ENCODE measurements around the gene WASHC1. TPM values are rescaled to one million over a fixed set of nuclear protein-coding genes. Genes with fewer than 3 reads are reported as not detected.
"Not testable (repeated sequence)": the region's sequence is repeated elsewhere in the genome, so short reads cannot be mapped to it uniquely, and the experiment has no call there.

WASHC1 gene
- total RNA-seq, 2 experiments from 2014 or later: 26.6 to 27.4 TPM

DNA sequence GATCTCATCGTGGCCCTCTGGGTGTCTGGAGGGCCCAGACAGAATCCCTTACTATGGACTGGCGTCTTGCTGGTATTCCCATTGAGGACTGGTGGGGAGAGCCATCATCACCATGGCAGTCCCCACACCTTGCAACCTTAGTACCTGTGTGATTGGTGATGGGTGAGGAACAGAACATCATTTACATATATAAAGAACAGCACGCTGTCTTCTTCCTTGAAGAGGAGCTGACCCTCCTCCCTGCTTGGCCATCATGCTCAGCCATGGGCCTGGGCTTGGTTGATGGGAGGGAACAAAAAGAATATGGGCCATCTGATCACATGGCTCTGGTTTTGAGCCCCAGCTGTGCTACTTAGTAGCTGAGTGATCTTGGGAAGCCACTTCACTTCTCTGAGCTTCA, 13.9 kb upstream of the WASHC1 start:
- H3K9me3 Mint-ChIP-seq; ATAC-seq (ENCODE audit: low read depth); H3K4me3 Mint-ChIP-seq; DNase-seq; H3K4me1 Mint-ChIP-seq; H3K27me3 Mint-ChIP-seq; H3K27ac Mint-ChIP-seq; POLR2A ChIA-PET; H3K36me3 Mint-ChIP-seq: not testable (repeated sequence)

DNA sequence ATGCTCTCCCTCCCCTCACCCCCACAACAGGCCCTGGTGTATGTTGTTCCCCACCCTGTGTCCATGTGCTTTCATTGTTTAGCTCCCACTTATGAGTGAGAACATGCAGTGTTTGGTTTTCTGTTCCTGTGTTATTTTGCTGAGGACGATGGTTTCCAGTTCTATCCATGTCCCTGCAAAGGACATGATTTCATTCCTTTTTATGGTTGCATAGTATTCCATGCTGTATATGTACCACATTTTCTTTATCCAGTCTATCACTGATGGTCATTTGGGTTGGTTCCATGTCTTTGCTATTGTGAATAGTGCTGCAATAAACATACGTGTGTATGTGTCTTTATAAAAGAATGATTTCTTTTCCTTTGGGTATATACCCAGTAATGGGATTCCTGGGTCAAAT, 12.6 kb upstream of the WASHC1 start:
- H3K27me3 Mint-ChIP-seq, POLR2A ChIA-PET: not testable (repeated sequence)

DNA sequence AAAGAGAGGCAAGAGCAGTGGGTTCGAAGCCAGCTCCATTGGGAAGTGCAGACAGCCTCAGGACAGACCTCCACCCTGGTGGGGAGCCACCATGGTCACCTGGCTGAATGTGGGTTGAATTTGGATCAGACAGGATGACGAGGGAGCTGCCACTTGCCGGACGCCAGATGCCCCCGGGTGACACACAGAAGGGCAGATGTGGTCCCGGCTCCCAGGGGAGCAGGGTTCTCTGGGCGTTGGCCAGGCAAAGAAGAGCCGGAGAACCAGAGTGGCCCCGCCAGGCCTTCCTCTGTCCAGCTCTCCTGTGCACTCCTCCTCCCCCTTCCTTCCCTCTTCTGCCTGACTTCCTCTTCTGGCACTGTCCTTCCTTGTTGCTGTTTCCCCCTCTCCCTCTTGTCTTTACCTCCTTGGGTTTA, 12.0 kb upstream of the WASHC1 start:
- H3K9me3 Mint-ChIP-seq, H3K4me1 Mint-ChIP-seq, H3K4me3 Mint-ChIP-seq: not testable (repeated sequence)

More for the DNA sequence above, 12.6 kb upstream of the WASHC1 start:
- not testable (repeated sequence) for H3K4me1 Mint-ChIP-seq; DNase-seq; H3K27ac Mint-ChIP-seq; ATAC-seq (ENCODE audit: low read depth); H3K9me3 Mint-ChIP-seq; H3K4me3 Mint-ChIP-seq; H3K36me3 Mint-ChIP-seq

DNA sequence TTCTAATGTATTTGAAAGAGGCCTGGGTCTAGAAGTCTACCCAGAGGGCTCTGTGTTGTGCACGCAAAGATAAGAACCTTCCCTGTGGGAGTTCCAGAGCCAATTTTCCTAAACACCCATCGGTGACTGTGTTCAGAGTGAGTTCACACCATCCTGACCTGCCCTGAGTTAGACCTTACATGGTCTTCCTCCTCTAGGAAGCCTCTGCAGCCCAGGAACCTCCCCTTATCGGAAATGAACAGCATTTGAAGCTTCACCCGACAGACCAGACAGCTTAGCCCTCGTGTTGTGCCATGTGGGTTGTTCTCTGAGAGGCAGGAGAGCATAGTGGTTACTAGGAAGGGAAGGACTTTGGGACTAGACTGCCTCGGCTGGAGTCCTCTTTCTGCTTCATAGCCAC, 3.1 kb upstream of the WASHC1 start:
- ATAC-seq (ENCODE audit: low read depth); H3K4me3 Mint-ChIP-seq; H3K27me3 Mint-ChIP-seq; H3K27ac Mint-ChIP-seq; H3K9me3 Mint-ChIP-seq; H3K36me3 Mint-ChIP-seq; H3K4me1 Mint-ChIP-seq; DNase-seq; POLR2A ChIA-PET: not testable (repeated sequence)

More for the DNA sequence above, 12.0 kb upstream of the WASHC1 start:
- POLR2A ChIA-PET; ATAC-seq (ENCODE audit: low read depth); H3K36me3 Mint-ChIP-seq; H3K27ac Mint-ChIP-seq; H3K27me3 Mint-ChIP-seq; DNase-seq: not testable (repeated sequence)

DNA sequence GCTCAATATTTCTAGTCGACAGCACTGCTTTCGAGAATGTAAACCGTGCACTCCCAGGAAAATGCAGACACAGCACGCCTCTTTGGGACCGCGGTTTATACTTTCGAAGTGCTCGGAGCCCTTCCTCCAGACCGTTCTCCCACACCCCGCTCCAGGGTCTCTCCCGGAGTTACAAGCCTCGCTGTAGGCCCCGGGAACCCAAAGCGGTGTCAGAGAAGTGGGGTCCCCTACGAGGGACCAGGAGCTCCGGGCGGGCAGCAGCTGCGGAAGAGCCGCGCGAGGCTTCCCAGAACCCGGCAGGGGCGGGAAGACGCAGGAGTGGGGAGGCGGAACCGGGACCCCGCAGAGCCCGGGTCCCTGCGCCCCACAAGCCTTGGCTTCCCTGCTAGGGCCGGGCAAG, 481 bp downstream of the WASHC1 start:
- POLR2A ChIA-PET; H3K9me3 Mint-ChIP-seq; ATAC-seq (ENCODE audit: low read depth); DNase-seq; H3K4me1 Mint-ChIP-seq; H3K36me3 Mint-ChIP-seq; H3K4me3 Mint-ChIP-seq; H3K27me3 Mint-ChIP-seq; H3K27ac Mint-ChIP-seq: not testable (repeated sequence)

DNA sequence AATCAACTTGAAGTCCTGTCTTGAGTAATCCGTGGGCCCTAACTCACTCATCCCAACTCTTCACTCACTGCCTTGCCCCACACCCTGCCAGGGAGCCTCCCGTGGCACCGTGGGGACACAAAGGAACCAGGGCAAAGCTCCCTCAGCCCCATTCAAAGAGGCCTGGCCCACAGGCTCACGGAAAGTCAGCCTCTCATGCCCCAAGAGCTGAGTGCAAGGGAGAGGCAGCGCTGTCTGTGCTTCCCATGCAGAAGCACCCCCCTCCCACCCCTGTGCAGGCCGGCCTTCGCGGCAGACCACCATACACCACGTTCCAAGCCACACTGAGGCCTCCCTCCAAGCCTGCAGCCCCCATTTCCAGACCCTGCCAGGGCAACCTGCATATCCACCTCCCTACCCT, 7.6 kb downstream of the WASHC1 start:
- H3K36me3 Mint-ChIP-seq; H3K9me3 Mint-ChIP-seq; H3K27ac Mint-ChIP-seq; H3K4me1 Mint-ChIP-seq; POLR2A ChIA-PET; H3K27me3 Mint-ChIP-seq; H3K4me3 Mint-ChIP-seq; DNase-seq; ATAC-seq (ENCODE audit: low read depth): not testable (repeated sequence)

DNA sequence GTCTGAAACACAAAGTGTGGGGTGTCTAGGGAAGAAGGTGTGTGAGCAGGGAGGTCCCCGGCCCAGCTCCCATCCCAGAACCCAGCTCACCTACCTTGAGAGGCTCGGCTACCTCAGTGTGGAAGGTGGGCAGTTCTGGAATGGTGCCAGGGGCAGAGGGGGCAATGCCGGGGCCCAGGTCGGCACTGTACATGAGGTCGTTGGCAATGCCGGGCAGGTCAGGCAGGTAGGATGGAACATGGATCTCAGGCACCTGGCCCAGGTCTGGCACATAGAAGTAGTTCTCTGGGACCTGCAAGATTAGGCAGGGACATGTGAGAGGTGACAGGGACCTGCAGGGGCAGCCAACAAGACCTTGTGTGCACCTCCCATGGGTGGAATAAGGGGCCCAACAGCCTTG, 12.4 kb downstream of the WASHC1 start:
- ATAC-seq (ENCODE audit: low read depth); H3K27me3 Mint-ChIP-seq; H3K9me3 Mint-ChIP-seq; DNase-seq; H3K36me3 Mint-ChIP-seq; POLR2A ChIA-PET; H3K4me3 Mint-ChIP-seq; H3K27ac Mint-ChIP-seq; H3K4me1 Mint-ChIP-seq: not testable (repeated sequence)

DNA sequence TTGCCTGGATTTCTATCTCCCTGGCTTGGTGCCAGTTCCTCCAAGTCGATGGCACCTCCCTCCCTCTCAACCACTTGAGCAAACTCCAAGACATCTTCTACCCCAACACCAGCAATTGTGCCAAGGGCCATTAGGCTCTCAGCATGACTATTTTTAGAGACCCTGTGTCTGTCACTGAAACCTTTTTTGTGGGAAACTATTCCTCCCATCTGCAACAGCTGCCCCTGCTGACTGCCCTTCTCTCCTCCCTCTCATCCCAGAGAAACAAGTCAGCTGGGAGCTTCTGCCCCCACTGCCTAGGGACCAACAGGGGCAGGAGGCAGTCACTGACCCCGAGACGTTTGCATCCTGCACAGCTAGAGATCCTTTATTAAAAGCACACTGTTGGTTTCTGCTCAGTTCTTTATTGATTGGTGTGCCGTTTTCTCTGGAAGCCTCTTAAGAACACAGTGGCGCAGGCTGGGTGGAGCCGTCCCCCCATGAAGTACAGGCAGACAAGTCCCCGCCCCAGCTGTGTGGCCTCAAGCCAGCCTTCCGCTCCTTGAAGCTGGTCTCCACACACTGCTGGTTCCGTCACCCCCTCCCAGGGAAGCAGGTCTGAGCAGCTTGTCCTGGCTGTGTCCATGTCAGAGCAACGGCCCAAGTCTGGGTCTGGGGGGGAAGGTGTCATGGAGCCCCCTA, 15.0 kb downstream of the WASHC1 start:
- H3K4me1 Mint-ChIP-seq; H3K27me3 Mint-ChIP-seq; DNase-seq; H3K4me3 Mint-ChIP-seq; H3K9me3 Mint-ChIP-seq; ATAC-seq (ENCODE audit: low read depth); POLR2A ChIA-PET; H3K27ac Mint-ChIP-seq; H3K36me3 Mint-ChIP-seq: not testable (repeated sequence)

DNA sequence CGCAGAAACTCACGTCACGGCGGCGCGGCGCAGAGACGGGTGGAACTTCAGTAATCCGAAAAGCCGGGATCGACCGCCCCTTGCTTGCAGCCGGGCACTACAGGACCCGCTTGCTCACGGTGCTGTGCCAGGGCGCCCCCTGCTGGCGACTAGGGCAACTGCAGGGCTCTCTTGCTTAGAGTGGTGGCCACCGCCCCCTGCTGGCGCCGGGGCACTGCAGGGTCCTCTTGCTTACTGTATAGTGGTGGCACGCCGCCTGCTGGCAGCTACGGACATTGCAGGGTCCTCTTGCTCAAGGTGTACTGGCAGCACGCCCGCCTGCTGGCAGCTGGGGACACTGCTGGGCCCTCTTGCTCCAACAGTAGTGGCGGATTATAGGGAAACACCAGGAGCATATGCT, 18.1 kb downstream of the WASHC1 start:
- ATAC-seq (ENCODE audit: low read depth); H3K4me1 Mint-ChIP-seq; H3K27ac Mint-ChIP-seq; POLR2A ChIA-PET; H3K27me3 Mint-ChIP-seq; H3K36me3 Mint-ChIP-seq; H3K9me3 Mint-ChIP-seq; H3K4me3 Mint-ChIP-seq: not testable (repeated sequence)
- DNase-seq: peak; percentile 84

DNA sequence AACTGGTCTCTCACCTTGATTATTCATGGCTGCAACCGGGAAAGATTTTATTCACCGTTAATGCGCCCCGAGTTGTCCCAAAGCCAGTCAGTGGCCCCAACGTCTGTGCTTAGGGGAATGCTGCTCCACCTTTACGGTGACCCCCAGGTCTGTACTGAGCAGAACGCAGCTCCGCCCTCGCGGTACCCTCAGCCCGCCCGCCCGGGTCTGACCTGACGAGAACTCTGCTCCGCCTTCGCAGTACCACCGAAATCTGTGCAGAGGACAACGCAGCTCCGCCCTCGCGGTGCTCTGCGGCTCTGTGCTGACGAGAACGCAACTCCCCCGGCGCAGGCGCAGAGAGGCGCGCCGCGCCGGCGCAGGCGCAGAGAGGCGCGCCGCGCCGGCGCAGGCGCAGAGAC, 18.6 kb downstream of the WASHC1 start:
- DNase-seq: peak; percentile 33
- H3K36me3 Mint-ChIP-seq; ATAC-seq (ENCODE audit: low read depth); H3K4me1 Mint-ChIP-seq; H3K27me3 Mint-ChIP-seq; H3K4me3 Mint-ChIP-seq; H3K27ac Mint-ChIP-seq; H3K9me3 Mint-ChIP-seq; POLR2A ChIA-PET: not testable (repeated sequence)

DNA sequence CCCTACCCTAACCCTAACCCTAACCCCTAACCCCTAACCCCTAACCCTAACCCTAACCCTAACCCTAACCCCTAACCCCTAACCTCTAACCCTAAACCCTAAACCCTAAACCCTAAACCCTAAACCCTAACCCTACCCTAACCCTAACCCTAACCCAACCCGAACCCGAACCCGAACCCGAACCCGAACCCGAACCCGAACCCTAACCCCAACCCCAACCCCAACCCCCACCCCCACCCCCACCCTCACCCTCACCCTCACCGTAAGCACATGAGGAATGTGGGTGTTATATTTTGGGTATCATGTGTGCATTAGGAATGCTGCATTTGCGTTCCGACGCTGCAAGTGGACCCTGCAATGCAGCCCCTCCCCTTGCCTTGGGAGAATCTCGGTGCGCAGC, 19.0 kb downstream of the WASHC1 start:
- H3K27ac Mint-ChIP-seq; H3K4me1 Mint-ChIP-seq; H3K4me3 Mint-ChIP-seq; H3K36me3 Mint-ChIP-seq; POLR2A ChIA-PET; H3K27me3 Mint-ChIP-seq; DNase-seq; ATAC-seq (ENCODE audit: low read depth); H3K9me3 Mint-ChIP-seq: not testable (repeated sequence)

Other genes with a start within 250 kb of the WASHC1 start
- under 1 TPM; 0.17 to 0.22 TPM for gene FOXD4, start 89.0 kb upstream of the WASHC1 start, total RNA-seq
- 10 to 100 TPM; 26.4 to 27.5 TPM for gene ZNG1A, start 149.6 kb upstream of the WASHC1 start, total RNA-seq
- 100 to 1,000 TPM; 318 to 319 TPM for gene DOCK8, start 185.4 kb upstream of the WASHC1 start, total RNA-seq